ENCODE measurements around the gene CZIB.

Gene CZIB

GRCh38 chr1:53262000-53262399 lies 41.6 kb upstream of the CZIB start:
- no peak overlapping the region for H3K4me3 ChIP-seq (ENCODE audit: low read depth, low read length)
- in situ Hi-C loops (cut with HindIII; ENCODE audit: low sequenced_read_pairs): no loop called here
- no peak for TF ChIP-seq CTCF (IDR thresholded peaks at IDR 0.05; ENCODE audit: low read depth, low read length)
- DNase-seq (ENCODE audit: low read depth, low spot score): no peak

GRCh38 chr1:53260631-53261247 lies 40.3 kb upstream of the CZIB start:
- in situ Hi-C loops (cut with HindIII; ENCODE audit: low sequenced_read_pairs): no loop called here
- no peak overlapping the region for H3K4me3 ChIP-seq (ENCODE audit: low read depth, low read length)
- no peak for TF ChIP-seq CTCF (IDR thresholded peaks at IDR 0.05; ENCODE audit: low read depth, low read length)
- DNase-seq (ENCODE audit: low read depth, low spot score): no peak

GRCh38 chr1:53259932-53260331 lies 39.5 kb upstream of the CZIB start:
- H3K4me3 ChIP-seq (ENCODE audit: low read depth, low read length): no peak overlapping the region
- in situ Hi-C loops (cut with HindIII; ENCODE audit: low sequenced_read_pairs): no loop called here
- no peak for TF ChIP-seq CTCF (IDR thresholded peaks at IDR 0.05; ENCODE audit: low read depth, low read length)
- DNase-seq (ENCODE audit: low read depth, low spot score): no peak

DNA sequence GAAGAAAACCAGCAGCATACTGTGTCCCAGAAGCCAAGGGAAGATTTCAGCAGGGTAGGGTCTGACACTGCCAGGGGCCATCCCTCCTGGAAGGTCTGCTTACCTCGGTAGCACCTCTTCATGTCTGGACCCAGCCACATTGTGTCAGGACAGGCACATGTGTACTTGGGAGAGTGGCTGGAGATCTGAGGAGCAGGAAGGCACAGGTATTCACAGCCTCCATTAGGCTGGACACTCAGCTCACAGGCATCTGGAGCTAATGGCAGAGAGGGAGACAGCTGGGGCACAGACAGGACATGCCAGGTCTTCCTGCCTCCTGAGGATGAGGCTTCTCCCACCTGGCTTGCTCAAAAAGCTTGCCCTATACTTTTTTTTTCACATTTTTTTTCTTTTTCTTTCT lies 37.8 kb upstream of the CZIB start:
- no peak for TF ChIP-seq CTCF (IDR thresholded peaks at IDR 0.05; ENCODE audit: low read depth, low read length)
- in situ Hi-C loops (cut with HindIII; ENCODE audit: low sequenced_read_pairs): no loop called here
- H3K4me3 ChIP-seq (ENCODE audit: low read depth, low read length): no peak overlapping the region
- no peak for DNase-seq (ENCODE audit: low read depth, low spot score)

- in situ Hi-C loops (cut with HindIII; ENCODE audit: low sequenced_read_pairs): no loop called here
- TF ChIP-seq CTCF (IDR thresholded peaks at IDR 0.05; ENCODE audit: low read depth, low read length): no peak
Observed at GRCh38 chr1:53257454-53258081, 37.1 kb upstream of the CZIB start.

DNA sequence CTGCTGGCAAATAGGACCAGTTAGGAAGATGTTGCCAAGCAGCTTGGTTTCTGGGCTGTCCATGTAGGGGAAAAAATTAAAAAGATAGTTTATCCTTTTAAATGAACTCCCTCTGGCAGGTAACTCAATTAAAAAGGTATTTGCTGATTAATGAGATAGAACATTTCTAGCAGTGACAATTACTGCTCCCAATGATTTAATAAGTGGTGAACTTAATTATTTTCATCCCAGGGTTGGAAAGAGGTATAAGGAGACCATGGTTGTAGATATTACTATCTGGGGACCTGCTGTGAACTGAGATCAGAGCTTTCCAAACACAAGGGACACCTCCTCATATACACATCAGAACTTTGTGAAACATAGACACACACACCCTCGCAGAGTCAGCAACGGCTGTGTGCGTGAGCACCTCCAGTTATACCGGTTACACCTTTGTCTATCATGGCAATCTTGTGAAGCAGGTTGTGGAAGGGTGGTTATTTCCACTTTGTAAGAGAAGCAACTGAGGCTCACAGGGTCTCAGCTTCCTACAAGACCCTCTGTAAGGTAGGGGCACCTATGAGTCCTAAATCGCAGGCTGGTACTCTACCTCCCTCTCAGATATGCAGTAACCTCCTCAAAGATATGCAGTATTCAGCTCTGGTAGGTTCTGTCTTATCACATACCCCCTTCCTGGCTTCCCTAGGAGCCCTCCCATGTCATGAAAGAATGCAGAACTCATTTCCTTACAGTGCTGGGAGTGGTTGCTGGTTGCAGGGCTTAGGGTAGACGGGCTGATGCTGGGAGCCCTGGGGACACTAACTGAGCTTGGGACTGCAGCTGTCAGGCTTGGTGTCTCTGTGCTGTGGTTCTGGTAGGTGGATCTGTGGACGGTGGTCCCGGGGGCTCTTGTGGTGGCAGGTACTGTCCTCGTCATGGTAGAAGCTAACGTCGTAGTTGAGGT lies 36.3 kb upstream of the CZIB start:
- H3K4me3 ChIP-seq (ENCODE audit: low read depth, low read length): no peak overlapping the region
- in situ Hi-C loops (cut with HindIII; ENCODE audit: low sequenced_read_pairs): no loop called here
- no peak for DNase-seq (ENCODE audit: low read depth, low spot score)
- no peak for TF ChIP-seq CTCF (IDR thresholded peaks at IDR 0.05; ENCODE audit: low read depth, low read length)

More at GRCh38 chr1:53257454-53258081, 37.1 kb upstream of the CZIB start:
- no peak for DNase-seq (ENCODE audit: low read depth, low spot score)
- H3K4me3 ChIP-seq (ENCODE audit: low read depth, low read length): no peak overlapping the region

Data from astrocyte of the spinal cord (primary cell).